Heart left ventricle (tissue), 16 donors: Measurements from ENCODE around the gene GAN. TPM values are rescaled to one million over a fixed set of nuclear protein-coding genes. Genes with fewer than 3 reads are reported as not detected.

Source experiments
- ATAC-seq, 4 donors: fragments of 200-7000 bp; cut with Tn5 transposase; one replicate each; pipeline ENCODE4 v1.9.1; 2020 to 2022; ENCODE audit warnings: moderate library complexity in 4 of 4, mild to moderate bottlenecking in 3 of 4, moderate number of reproducible peaks in 1 of 4
- DNase-seq, 5 donors: peaks; one replicate each; pipeline ENCODE4 v3.0.0-alpha.2; 2020
- H3K27ac ChIP-seq, 12 donors: fragments of 200-600 bp; sonication (generic) in 4 of 12; one replicate each; pipeline versions ENCODE4 v1.5.0 to v1.8.0; 2016 to 2022; ENCODE audit warnings: mild to moderate bottlenecking in 2 of 12
- H3K27me3 ChIP-seq, 9 donors: fragments of 200-600 bp; sonication (generic) in 2 of 9; one replicate each; pipeline versions ENCODE4 v1.5.1 to v1.8.0; 2016 to 2022; ENCODE audit warnings: mild to moderate bottlenecking in 3 of 9
- H3K36me3 ChIP-seq, 9 donors: fragments of 200-600 bp; sonication (generic) in 2 of 9; one replicate each; pipeline versions ENCODE4 v1.5.0 to v1.8.0; 2018 to 2022; ENCODE audit warnings: mild to moderate bottlenecking in 2 of 9
- H3K4me1 ChIP-seq, 12 donors: fragments of 200-600 bp; sonication (generic) in 4 of 12; one replicate each; pipeline versions ENCODE4 v1.5.0 to v1.8.0; 2016 to 2022; ENCODE audit warnings: mild to moderate bottlenecking in 3 of 12
- H3K4me3 ChIP-seq, 12 donors: fragments of 200-600 bp; sonication (generic) in 4 of 12; one replicate each; pipeline versions ENCODE4 v1.5.0 to v1.8.0; 2017 to 2022; ENCODE audit warnings: mild to moderate bottlenecking in 9 of 12, moderate library complexity in 4 of 12
- H3K9me3 ChIP-seq, 12 donors: fragments of 200-600 bp; sonication (generic) in 4 of 12; one replicate each; pipeline versions ENCODE4 v1.5.0 to v1.8.0; 2016 to 2022; ENCODE audit warnings: mild to moderate bottlenecking in 1 of 12
- CTCF ChIP-seq, 12 donors: fragments of 200-600 bp; sonication (generic) in 4 of 12; IDR thresholded peaks; one replicate each; pipeline versions ENCODE4 v1.5.0 to v1.8.0; 2018 to 2022; ENCODE audit warnings: antibody characterized with exemption in 12 of 12, mild to moderate bottlenecking in 5 of 12
- POLR2A ChIP-seq, 2 donors: fragments of 450-650 bp; IDR thresholded peaks; one replicate each; pipeline ENCODE4 v1.6.1; 2017; ENCODE audit warnings: antibody characterized with exemption in 2 of 2, mild to moderate bottlenecking in 2 of 2, moderate library complexity in 2 of 2
- WGBS, 4 donors: extraction: QIAGEN DNeasy Blood & Tissue Kit in 2 of 4; methylation state at CpG; one replicate each; pipeline versions ENCODE4 v1.1.5 to v1.1.7; 2013 to 2018; 5-methylcytosine and 5-hydroxymethylcytosine counted together
- intact Hi-C, 10 donors: fragments of 100-400 bp; cut with DNase I; formaldehyde crosslinking; loops; one replicate each; pipeline versions ENCODE4 v1.11.1 to v1.14.2; 2022
- polyA plus RNA-seq, 2 donors: library from polyadenylated mRNA; stranded (reverse); fragments of 200-250 nt; gene quantifications; one replicate each; pipeline ENCODE4 v1.2.3, GENCODE V29; 2013
- total RNA-seq, 9 donors: library from RNA; depleted of rRNA in 2 of 9; stranded (reverse); fragments of >200 nt in 2 of 9; fragmentation: NEBNext Ultra II Directional in 3 of 9; extraction: Animal tissue kit (Norgen Biotek cat#: 25700) in 3 of 9; gene quantifications; one replicate each; pipeline versions ENCODE4 v1.1.0 to v1.2.4, GENCODE V29; 2016 to 2023
- donor health status: ischemic (EF 13 %, LVEDD 7.1; RV severe dilation, severe dysfunction).
- donor health status: healthy with polysubstance abuse.
- donor health status: DM: no; HTN: yes; CAD: no.
- donor health status: DM: no; HTN: no; CAD: no.
- donor health status: ischemic (EF 25% LVEDD 6.9; RV normal size, moderate dysfunction).
- donor health status: ischemic (EF 25% LVEDD 5.7; RV mildly dilated, moderate dysfunction).
- donor health status: healthy.
- donor health status: DM: yes; HTN: yes; CAD: no.
- donor health status: ischemic (EF 35%, LVEDD 5.7; RV mildly dilated, moderate dysfunction).
- donor health status: nonischemic (EF 11% LVEDD 7.7; RV severe dilation, severe dysfunction).
- donor health status: DM: yes; HTN: yes; CAD: no.
- donor health status: PGD.
- donor health status: ischemic (EF 29% LVEDD 5.4; RV normal size, mild dysfunction).
- donor health status: nonischemic (EF 23%, LVEDD 6.1; RV moderate dilation, normal function).

Gene GAN
- total and polyA plus RNA-seq, 11 donors: 1.6 to 17.7 (median 11.5) TPM

GRCh38 chr16:81366316-81366932, 51.7 kb downstream of the GAN start:
- intact Hi-C loops: loop anchor here in 9 of 10 donors (1.0 to 10.0 kb wide), 9 partner anchors 36 to 508 kb away; no protein-coding TSS in a partner anchor
- Histone ChIP-seq H3K27me3 (no peaks in the 10 kb centered on the region), H3K27ac (no peak overlapping the region), H3K4me3 (no peak overlapping the region), H3K36me3 (peaks cover 0 to 89% (median 69%) of the 10 kb centered on the region in 9 donors), H3K9me3 (no peaks in the 10 kb centered on the region), H3K4me1 (peaks cover 0 to 25% (median 6%) of the 10 kb centered on the region in 12 donors)
- TF ChIP-seq CTCF (IDR thresholded peaks at IDR 0.05): peak; percentile 49 to 76 (median 62)
- no peak for TF ChIP-seq POLR2A (IDR thresholded peaks at IDR 0.05)
- 49 to 61% (median 55%) methylated on average over 12 of the region's 12 CpGs for WGBS, 4 donors
- DNase-seq (no peak), ATAC-seq (peak in 3 of 4 donors; percentile 60 to 74 (median 61))

GRCh38 chr16:81367821-81368220, 53.1 kb downstream of the GAN start:
- Histone ChIP-seq H3K9me3 (no peaks in the 10 kb centered on the region), H3K36me3 (peaks cover 0 to 91% (median 67%) of the 10 kb centered on the region in 9 donors), H3K27ac (peak overlapping the region in 8 of 12 donors; percentile 18 to 81 (median 68)), H3K4me3 (no peak overlapping the region), H3K4me1 (peaks cover 0 to 25% (median 6%) of the 10 kb centered on the region in 12 donors), H3K27me3 (no peaks in the 10 kb centered on the region)
- intact Hi-C loops: loop anchor here in 9 of 10 donors (2.0 to 10.0 kb wide), 8 partner anchors 34 to 507 kb away; no protein-coding TSS in a partner anchor
- TF ChIP-seq CTCF (IDR thresholded peaks at IDR 0.05): no peak
- no peak for TF ChIP-seq POLR2A (IDR thresholded peaks at IDR 0.05)
- DNase-seq (no peak), ATAC-seq (peak in 1 of 4 donors; percentile 49)
- 64 to 77% (median 70%) methylated on average over 6 of the region's 6 CpGs for WGBS, 4 donors

- no peak overlapping the region for H3K27ac ChIP-seq
- WGBS, 4 donors: 79 to 85% (median 83%) methylated on average over 4 of the region's 4 CpGs
- intact Hi-C loops: loop anchor here in 7 of 10 donors (5.0 to 10.0 kb wide), 7 partner anchors 32 to 505 kb away; no protein-coding TSS in a partner anchor
Observed at GRCh38 chr16:81369888-81370504, 55.2 kb downstream of the GAN start.

More at GRCh38 chr16:81369888-81370504, 55.2 kb downstream of the GAN start:
- Histone ChIP-seq H3K27me3 (no peaks in the 10 kb centered on the region), H3K4me1 (peaks cover 0 to 31% (median 6%) of the 10 kb centered on the region in 12 donors), H3K9me3 (no peaks in the 10 kb centered on the region), H3K36me3 (peaks cover 0 to 86% (median 56%) of the 10 kb centered on the region in 9 donors), H3K4me3 (no peak overlapping the region)
- TF ChIP-seq POLR2A (IDR thresholded peaks at IDR 0.05) (no peak), CTCF (IDR thresholded peaks at IDR 0.05) (no peak)
- DNase-seq (no peak), ATAC-seq (no peak)
